ENCODE measurements around the gene ARRDC2. TPM values are rescaled to one million over a fixed set of nuclear protein-coding genes. Genes with fewer than 3 reads are reported as not detected.

The ARRDC2 gene
- polyA plus RNA-seq = 42.4 TPM

DNA sequence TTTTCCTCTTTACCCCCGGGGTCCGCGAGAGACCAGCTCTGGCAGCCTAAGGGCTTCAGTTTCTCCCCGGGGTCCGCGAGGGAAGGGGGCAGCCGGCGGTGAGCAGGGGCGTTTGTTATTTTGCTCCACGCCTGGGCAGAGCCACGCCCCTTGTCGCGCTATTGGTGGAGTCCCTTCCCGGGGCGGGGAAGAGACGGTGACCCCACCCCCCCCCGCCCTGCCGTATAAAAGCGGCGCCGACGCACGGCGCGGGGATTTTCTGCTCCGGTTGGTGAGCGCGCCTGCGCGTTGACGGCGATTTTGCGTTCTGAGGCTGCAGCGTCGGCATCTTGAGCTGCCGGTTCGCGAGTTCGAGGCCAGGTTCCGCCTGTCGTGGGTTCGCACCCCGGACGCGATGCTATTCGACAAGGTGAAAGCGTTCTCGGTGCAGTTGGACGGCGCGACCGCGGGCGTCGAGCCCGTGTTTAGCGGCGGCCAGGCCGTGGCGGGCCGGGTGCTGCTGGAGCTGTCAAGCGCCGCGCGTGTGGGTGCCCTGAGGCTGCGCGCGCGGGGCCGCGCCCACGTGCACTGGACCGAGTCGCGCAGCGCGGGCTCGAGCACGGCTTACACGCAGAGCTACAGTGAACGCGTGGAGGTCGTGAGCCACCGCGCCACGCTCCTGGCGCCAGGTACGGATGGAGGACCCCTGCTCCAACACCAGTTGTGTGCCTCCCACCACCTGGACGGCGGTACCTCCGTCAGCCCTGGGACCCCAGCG, at the start of gene ARRDC2:
Gene ARRDC2, plus strand, starts transcription at position 254 of the 757 bp plus-strand sequence. Its CDS starts 141 bp downstream, at position 395.
- peaks cover 9% of the 10 kb centered on the region for H3K36me3 Mint-ChIP-seq
- H3K4me1 Mint-ChIP-seq = peaks cover 6 to 8% (median 8%) of the 10 kb centered on the region in 3 donors
- H3K4me3 Mint-ChIP-seq = peak within 1 kb of the TSS; percentile 84 to 97 (median 90)
- no peaks in the 10 kb centered on the region for H3K9me3 Mint-ChIP-seq
- H3K27me3 Mint-ChIP-seq = no peaks in the 10 kb centered on the region
- peak within 1 kb of the TSS; percentile 94 to 99 (median 98) for H3K27ac Mint-ChIP-seq

DNA sequence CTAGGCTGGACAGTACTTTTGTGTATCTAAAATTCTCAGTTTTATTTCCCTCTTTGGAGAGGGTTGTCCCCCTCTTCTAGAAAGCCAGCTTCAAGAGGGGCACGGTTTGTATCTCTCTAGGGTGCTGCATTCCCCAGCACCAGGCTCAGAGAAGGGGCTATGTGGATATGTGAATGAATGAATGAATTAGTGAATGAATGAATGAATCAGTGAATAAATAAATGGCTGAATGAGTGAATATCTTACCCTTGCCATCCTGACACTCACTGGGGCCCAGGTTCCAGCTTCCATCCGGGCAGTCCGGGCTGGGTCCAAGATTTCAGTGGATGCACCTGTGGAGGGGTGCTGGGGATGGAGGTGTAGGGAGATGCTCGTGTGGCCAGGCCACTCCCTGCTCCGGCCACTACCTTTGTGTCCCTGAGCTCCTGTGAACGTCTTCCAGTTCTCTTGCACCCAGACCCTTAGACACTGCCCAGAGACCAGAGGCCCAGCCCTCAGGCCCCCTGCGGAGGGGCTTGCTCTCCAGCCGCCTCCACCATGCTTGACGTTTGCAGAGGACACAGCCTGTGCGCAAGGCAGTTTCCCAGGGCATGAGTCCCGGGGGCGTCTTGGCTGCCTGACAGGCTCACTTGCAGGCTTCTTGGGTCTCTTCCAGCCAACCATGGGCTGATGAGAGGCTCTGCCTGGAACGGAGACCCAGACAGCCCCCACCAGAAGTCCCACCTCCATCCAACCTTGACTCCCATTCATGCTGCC, 43.9 kb upstream of the ARRDC2 start:
- H3K27ac Mint-ChIP-seq = no peak overlapping the region
- H3K36me3 Mint-ChIP-seq = peaks cover 3% of the 10 kb centered on the region
- no peak overlapping the region for H3K4me3 Mint-ChIP-seq
- H3K9me3 Mint-ChIP-seq = no peaks in the 10 kb centered on the region
- peaks cover 0 to 8% (median 4%) of the 10 kb centered on the region in 3 donors for H3K4me1 Mint-ChIP-seq
- H3K27me3 Mint-ChIP-seq = peaks cover 46% of the 10 kb centered on the region

DNA sequence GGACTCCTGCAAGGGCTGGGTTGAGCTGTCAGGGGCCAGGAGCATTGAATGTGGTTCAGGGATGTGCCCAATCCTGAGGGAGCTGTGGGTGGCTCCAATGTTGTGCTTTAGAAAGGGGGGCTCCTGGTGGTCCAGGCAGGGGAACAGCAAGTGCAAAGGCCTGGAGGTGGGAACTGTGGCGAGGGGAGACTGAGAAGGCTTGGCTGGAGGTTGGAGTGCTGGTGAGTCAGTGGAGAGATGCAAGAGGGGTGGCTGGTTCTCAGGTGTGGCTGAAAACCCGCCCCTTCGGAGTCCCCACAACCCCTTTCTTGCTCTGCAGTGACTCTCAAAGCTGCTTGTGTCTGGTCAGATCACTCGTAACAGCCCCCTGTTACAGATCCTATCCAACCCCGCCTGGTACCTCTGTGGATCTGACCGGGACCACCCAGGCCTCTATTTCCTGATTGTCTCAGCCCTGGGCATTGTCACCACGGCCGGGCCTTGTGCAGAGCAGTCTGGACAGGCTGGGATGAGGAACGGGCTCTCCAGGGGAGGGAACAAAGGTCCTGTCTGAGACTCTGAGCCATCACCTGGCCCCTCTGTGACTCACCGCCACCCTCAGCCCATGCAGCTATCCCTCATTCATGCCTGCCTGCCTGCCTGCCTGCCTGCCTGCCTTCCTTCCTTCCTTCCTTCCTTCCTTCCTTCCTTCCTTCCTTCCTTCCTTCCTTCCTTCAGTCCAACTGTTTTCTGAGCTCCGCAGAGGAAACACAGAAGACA, 42.4 kb upstream of the ARRDC2 start:
- Mint-ChIP-seq H3K4me3 (peak overlapping the region in 1 of 4 donors; percentile 66), H3K27me3 (peaks cover 50% of the 10 kb centered on the region), H3K36me3 (peaks cover 3% of the 10 kb centered on the region), H3K27ac (no peak overlapping the region), H3K4me1 (peaks cover 0 to 8% (median 4%) of the 10 kb centered on the region in 3 donors), H3K9me3 (no peaks in the 10 kb centered on the region)

DNA sequence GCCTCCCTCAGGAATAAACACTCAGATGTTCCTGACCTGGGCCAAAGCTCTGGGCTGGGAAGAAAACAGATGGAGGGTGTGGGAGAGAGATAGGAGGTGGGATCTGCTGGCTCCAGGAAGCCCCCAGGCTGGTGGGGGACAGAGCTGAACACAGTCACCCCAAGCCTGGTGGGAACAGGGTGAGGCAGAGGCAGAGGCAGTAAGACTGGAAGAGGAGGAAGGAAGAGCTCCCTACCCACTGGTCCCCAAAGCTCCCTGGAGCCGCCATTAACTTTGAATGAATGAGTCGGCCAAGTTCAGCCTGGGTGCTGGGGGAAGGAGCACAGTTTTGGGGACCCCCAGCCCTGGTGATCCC, 41.9 kb upstream of the ARRDC2 start:
- H3K27me3 Mint-ChIP-seq = peaks cover 50% of the 10 kb centered on the region
- H3K27ac Mint-ChIP-seq = no peak overlapping the region

DNA sequence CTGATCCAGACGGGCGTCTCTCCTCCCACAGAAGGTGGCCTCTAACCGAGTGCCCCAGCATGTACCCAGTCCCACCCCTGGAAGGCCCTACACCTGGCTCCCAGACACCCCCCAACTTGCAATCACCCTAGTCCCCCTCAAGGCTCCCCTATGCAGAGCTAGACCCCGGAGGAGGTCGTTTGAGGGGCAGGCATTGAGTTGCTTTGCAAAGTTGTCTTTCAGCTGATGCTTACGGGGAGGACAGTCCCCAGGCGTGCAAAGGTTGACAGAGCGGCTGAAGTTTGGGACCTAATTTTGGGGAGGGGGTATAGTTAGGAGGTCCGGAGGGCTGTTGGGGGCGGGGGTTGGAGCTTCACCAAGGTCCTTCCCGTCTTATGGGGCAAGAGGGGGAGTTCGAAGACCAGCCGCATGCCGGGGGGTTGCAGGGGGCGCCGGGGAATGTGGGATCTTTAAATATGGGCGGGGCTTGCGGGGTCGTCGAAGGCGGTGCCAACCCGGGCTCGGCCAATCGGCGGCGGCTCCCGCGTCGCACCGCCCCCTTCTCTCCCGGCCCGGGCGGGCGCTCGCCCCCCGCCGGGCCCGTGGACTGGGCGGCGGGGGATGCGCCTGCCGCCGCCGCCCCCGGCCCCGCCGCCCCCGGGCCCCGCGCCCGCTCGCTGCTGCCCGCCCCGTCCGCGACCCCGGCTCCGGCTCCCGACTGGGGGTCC, 41.3 kb upstream of the ARRDC2 start, which contains the start of gene KCNN1:
Gene KCNN1, plus strand, starts transcription at position 558 of the 707 bp plus-strand sequence. CDS start 6,782 bp downstream, outside the sequence.
- H3K27ac Mint-ChIP-seq = no peak within 1 kb of the TSS
- no peaks in the 10 kb centered on the region for H3K9me3 Mint-ChIP-seq
- H3K36me3 Mint-ChIP-seq = peaks cover 3% of the 10 kb centered on the region
- peak within 1 kb of the TSS in 2 of 4 donors; percentile 84 to 94 for H3K4me3 Mint-ChIP-seq
- H3K4me1 Mint-ChIP-seq = peaks cover 0 to 8% (median 4%) of the 10 kb centered on the region in 3 donors
- H3K27me3 Mint-ChIP-seq = peaks cover 49% of the 10 kb centered on the region

More for the DNA sequence above, 41.9 kb upstream of the ARRDC2 start:
- Mint-ChIP-seq H3K9me3 (no peaks in the 10 kb centered on the region), H3K36me3 (peaks cover 3% of the 10 kb centered on the region), H3K4me3 (no peak overlapping the region), H3K4me1 (peaks cover 0 to 8% (median 4%) of the 10 kb centered on the region in 3 donors)

DNA sequence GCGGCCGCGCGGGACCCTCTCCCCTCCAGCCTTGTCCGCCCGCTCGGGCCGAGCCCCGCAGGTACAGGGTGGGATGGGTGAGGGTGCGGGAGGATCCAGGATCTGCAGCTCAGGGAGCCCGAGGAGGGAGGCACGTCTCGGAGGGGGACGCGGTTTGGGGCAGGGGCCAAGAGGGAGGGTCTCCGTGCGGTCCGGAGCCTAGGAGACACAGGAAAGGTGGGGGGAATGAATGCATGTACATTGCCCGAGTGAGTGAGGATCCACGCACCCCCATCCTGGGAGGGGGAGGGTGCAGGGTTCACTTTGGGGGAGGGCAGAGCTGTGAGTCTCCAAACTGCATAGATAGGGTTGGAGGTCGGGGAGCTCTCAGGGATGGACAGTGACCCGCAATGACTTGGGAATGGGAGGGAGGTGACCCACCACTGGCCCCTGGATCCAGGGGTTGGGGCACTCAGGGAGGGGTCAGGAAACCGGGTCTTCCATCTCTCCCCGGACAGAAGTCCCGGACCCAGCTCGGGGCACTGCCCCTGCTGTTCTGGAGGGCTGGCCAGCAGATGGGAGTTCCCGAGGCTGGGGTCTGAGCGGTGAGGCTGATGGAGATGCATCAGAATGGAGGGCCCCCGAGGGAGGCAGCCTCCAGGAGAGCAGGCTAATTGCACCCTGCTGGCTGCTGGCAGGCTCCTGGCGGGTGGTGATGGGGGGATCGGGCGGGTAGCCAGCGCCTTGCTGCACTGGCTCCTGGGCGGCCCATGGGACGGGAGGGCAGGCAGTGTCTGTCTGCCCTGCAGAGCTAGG, 40.5 kb upstream of the ARRDC2 start:
- Mint-ChIP-seq H3K27ac (no peak overlapping the region), H3K27me3 (peaks cover 43% of the 10 kb centered on the region)

DNA sequence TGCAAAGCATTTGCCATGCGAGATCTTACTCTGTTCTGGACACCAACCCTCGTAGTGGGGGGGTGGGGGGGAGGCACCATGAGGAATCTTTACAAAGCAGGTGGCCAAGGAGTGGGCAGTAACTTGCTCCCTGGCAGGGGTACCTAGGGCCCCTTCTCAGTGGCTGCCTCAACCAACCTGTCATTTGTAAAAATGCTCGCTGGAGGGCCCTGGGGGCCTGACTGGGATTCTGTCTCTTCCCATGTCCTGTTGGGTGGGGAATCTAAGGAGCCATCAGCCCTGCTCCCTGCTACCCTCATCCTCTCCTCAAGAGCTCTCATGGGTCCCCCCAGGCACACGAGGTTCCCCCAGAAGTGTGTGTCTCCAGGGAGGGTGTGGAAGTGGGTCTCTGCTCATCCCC, 39.6 kb upstream of the ARRDC2 start:
- Mint-ChIP-seq H3K27ac (no peak overlapping the region), H3K4me3 (no peak overlapping the region), H3K4me1 (peaks cover 0 to 8% (median 4%) of the 10 kb centered on the region in 3 donors), H3K9me3 (no peaks in the 10 kb centered on the region), H3K36me3 (peaks cover 3% of the 10 kb centered on the region), H3K27me3 (peaks cover 41% of the 10 kb centered on the region)

More for the DNA sequence above, 40.5 kb upstream of the ARRDC2 start:
- Mint-ChIP-seq H3K9me3 (no peaks in the 10 kb centered on the region), H3K36me3 (peaks cover 3% of the 10 kb centered on the region), H3K4me3 (peak overlapping the region in 2 of 4 donors; percentile 51 to 69), H3K4me1 (peaks cover 0 to 8% (median 4%) of the 10 kb centered on the region in 3 donors)

DNA sequence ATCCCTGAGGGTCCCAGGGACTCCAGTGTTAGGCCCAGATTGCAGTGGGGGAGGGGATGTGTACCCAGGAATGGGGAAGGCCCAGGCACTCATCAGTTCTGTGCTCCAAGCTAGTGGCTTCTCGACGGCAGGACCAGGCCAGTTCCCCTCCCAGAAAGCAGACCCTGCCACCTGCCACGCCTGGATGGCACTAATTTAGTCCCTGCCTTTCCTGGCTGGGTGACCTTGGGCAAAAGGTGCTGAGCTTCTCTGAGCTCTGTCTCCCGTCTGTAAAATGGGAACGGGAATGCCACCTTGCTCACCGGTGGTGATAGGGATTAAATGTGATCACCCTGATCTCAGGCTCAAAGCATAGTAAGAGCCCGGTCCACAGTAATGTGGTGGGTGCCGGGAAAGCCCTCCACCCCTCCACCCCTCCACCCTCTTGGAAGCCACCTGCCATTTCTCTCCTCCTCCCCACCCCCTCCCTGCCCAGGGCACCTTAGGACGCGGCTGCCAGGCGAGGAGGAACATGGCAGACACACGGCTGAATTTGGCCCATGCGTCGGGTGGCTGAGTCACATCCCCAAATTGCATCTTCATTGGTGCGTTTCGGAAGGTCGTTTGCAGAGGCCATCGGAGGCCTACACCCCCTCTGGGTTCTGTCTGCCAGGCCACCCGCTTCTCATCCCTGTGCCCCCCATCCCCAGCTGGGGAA, 38.7 kb upstream of the ARRDC2 start:
- H3K9me3 Mint-ChIP-seq = no peaks in the 10 kb centered on the region
- H3K27me3 Mint-ChIP-seq = peaks cover 33% of the 10 kb centered on the region
- H3K4me3 Mint-ChIP-seq = no peak overlapping the region
- peak overlapping the region in 1 of 3 donors; percentile 33 for H3K27ac Mint-ChIP-seq
- peaks cover 0 to 8% (median 4%) of the 10 kb centered on the region in 3 donors for H3K4me1 Mint-ChIP-seq
- H3K36me3 Mint-ChIP-seq = peaks cover 2% of the 10 kb centered on the region

DNA sequence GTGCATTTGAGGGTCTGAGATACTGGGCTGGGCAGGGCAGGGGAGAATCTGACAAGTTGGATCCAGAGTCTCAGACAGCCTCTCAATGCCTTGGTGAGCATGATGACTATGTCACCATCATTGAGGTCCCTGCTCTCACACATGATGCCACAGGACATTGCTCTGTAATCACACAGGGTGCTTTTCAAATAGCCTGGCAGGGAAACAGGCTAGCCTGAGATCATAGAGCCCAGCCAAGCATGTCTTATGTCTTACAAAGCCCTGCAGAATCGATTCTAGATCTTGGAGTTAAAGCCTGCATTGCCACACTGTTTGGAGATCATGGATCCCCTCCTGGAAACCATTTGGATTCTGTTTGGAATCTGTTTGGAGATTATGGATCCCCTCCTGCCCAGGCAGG, 35.7 kb upstream of the ARRDC2 start:
- no peak overlapping the region for H3K4me3 Mint-ChIP-seq
- H3K9me3 Mint-ChIP-seq = no peaks in the 10 kb centered on the region
- no peaks in the 10 kb centered on the region for H3K36me3 Mint-ChIP-seq
- H3K27me3 Mint-ChIP-seq = peaks cover 8% of the 10 kb centered on the region
- H3K4me1 Mint-ChIP-seq = peaks cover 0 to 2% (median 0%) of the 10 kb centered on the region in 3 donors
- H3K27ac Mint-ChIP-seq = no peak overlapping the region

DNA sequence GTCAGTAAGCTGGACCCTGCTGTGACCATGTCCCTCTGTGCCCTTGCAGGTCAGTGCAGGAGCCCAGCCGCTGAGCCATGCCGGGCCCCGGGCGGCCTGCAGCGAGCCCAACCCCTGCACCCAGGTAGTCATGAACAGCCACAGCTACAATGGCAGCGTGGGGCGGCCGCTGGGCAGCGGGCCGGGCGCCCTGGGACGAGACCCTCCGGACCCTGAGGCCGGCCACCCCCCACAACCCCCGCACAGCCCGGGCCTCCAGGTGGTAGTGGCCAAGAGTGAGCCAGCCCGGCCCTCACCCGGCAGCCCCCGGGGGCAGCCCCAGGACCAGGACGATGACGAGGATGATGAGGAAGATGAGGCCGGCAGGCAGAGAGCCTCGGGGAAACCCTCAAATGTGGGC, 34.2 kb upstream of the ARRDC2 start:
- H3K4me3 Mint-ChIP-seq = no peak overlapping the region
- H3K27ac Mint-ChIP-seq = no peak overlapping the region
- H3K27me3 Mint-ChIP-seq = peaks cover 4% of the 10 kb centered on the region
- peaks cover 0 to 3% (median 0%) of the 10 kb centered on the region in 3 donors for H3K4me1 Mint-ChIP-seq
- H3K36me3 Mint-ChIP-seq = no peaks in the 10 kb centered on the region
- H3K9me3 Mint-ChIP-seq = no peaks in the 10 kb centered on the region

DNA sequence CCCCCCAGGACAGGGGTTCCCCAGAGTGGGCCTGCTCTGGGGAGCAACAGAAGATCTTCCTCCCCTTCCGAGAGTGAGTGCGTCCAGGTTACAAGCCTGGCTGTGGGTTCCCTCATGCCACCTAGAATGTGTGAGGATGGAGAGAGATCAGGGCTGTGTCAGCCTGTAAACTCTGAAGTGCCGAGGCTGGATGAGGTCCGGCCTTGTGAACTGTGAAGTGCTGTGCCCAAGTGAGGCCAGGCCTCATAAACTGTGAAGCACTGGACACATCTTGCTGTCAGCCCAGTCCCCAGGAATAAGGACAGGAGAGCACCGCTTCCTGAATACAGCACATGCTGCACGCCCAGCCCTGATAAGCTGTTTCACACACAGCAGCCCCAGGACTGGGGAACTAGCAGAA, 33.4 kb upstream of the ARRDC2 start:
- H3K36me3 Mint-ChIP-seq = no peaks in the 10 kb centered on the region
- H3K4me1 Mint-ChIP-seq = peaks cover 1 to 6% (median 2%) of the 10 kb centered on the region in 3 donors
- no peak overlapping the region for H3K4me3 Mint-ChIP-seq
- H3K27me3 Mint-ChIP-seq = peaks cover 4% of the 10 kb centered on the region
- H3K27ac Mint-ChIP-seq = no peak overlapping the region
- H3K9me3 Mint-ChIP-seq = no peaks in the 10 kb centered on the region

DNA sequence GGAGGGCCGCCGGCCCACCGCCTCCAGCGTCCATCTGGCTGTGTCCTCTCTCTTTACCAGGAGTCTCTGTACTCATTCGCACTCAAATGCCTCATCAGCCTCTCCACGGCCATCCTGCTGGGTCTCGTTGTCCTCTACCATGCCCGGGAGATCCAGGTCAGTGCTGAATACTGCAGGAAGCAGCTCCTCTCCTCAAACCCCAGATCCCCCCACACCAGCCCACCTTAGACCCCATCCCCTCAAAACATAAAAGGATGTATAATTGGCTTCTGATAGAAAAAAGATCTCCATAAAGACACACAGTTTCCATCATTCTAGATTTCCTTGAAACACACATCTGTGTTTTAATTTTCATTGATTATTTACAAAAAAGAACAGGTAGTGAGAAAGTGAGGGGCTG, 32.9 kb upstream of the ARRDC2 start:
- H3K9me3 Mint-ChIP-seq = no peaks in the 10 kb centered on the region
- no peak overlapping the region for H3K27ac Mint-ChIP-seq
- H3K4me3 Mint-ChIP-seq = no peak overlapping the region
- H3K27me3 Mint-ChIP-seq = no peaks in the 10 kb centered on the region
- peaks cover 3 to 10% (median 4%) of the 10 kb centered on the region in 3 donors for H3K4me1 Mint-ChIP-seq
- no peaks in the 10 kb centered on the region for H3K36me3 Mint-ChIP-seq

DNA sequence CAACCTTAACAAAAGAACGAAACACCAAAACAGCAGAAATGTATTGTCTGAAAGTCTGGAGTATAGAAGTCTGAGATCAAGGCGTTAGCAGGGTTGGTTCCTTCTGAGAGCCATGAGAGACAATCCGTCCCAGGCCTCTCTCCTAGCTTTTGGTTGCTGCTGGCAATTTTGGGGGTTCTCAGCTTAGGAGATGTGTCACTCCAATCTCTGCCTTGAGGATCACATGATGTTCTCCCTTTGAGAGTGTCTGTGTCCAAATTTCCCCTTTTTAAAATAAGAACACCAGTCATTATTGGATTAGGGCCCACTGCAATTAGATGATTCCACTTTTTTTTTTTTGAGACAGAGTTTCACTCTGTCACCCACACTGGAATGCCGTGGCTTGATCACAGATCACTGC, 30.9 kb upstream of the ARRDC2 start:
- H3K27me3 Mint-ChIP-seq = no peaks in the 10 kb centered on the region
- H3K27ac Mint-ChIP-seq = peak overlapping the region in 1 of 3 donors; percentile 25
- H3K9me3 Mint-ChIP-seq = no peaks in the 10 kb centered on the region
- peaks cover 6 to 10% (median 7%) of the 10 kb centered on the region in 3 donors for H3K4me1 Mint-ChIP-seq
- H3K4me3 Mint-ChIP-seq = no peak overlapping the region
- H3K36me3 Mint-ChIP-seq = no peaks in the 10 kb centered on the region
